Fibroblast of the aortic adventitia (primary cell): Measurements from ENCODE around the gene USP37. TPM values are rescaled to one million over a fixed set of nuclear protein-coding genes. Genes with fewer than 3 reads are reported as not detected.
"Not testable (repeated sequence)": the region's sequence is repeated elsewhere in the genome, so short reads cannot be mapped to it uniquely, and the experiment has no call there.

Source experiments
- DNase-seq: peaks from one replicate; pipeline ENCODE4 v3.0.0-alpha.2; 2010; ENCODE audit warnings: low read depth
- H3K4me3 ChIP-seq: 2 replicates; pipeline ENCODE4 v1.5.1; 2011; ENCODE audit warnings: low read depth, mild to moderate bottlenecking, control low read depth, low read length, moderate library complexity
- CTCF ChIP-seq: IDR thresholded peaks from 2 replicates; pipeline ENCODE4 v1.5.1; 2011; ENCODE audit warnings: mild to moderate bottlenecking, low read length, control low read depth, inconsistent platforms; ENCODE audit not compliant: insufficient read depth
- total RNA-seq: library from RNA; depleted of rRNA; stranded (reverse); fragments of >200 nt; gene quantifications from 2 replicates; pipeline ENCODE4 v1.2.3, GENCODE V29; 2012; ENCODE audit warnings: low replicate concordance

Gene USP37
- total RNA-seq, 1 donor, result 16.1 TPM

GRCh38 chr2:218555527-218555926, 12.6 kb downstream of the USP37 start:
- DNase-seq, result no peak
- TF ChIP-seq CTCF, result no peak
- no peak overlapping the region for H3K4me3 ChIP-seq

DNA sequence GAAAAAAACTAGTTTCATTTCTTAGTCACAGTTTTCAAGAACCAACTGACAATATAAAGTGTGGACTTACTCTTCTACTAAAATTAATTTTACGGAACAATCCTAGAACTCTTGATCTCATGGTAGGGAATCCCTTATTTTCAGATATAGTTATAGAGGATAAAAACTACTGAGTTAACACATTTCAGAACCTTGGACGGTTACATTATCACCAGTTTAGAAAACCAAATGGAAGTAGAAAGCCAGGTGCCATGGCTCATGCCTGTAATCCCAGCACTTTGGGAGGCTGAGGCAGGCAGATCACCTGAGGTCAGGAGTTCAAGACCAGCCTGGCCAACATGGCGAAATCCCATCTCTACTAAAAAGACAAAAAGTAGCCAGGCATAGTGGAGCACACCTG, 13.9 kb downstream of the USP37 start:
- not testable (repeated sequence) for H3K4me3 ChIP-seq

DNA sequence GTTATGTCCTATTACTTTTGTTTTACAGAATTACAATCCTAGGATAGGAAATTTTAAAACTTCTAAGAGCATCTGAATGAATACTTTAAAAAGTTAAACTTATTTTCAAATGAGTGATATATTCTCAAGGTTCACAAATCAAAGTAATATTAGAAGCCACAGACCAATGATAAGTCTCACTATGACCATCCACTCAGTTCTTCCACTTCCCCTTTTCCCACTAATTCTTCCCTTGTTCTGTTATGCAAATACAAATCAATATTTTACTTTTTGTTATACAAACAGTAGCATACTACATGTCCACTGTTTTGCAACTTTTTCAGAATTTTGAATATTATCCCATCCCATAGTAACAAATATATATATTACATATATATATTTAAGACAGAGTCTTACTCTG, 20.2 kb downstream of the USP37 start:
- DNase-seq, result no peak
- H3K4me3 ChIP-seq, result no peak overlapping the region
- TF ChIP-seq CTCF, result no peak

More for the DNA sequence above, 13.9 kb downstream of the USP37 start:
- not testable (repeated sequence) for DNase-seq

DNA sequence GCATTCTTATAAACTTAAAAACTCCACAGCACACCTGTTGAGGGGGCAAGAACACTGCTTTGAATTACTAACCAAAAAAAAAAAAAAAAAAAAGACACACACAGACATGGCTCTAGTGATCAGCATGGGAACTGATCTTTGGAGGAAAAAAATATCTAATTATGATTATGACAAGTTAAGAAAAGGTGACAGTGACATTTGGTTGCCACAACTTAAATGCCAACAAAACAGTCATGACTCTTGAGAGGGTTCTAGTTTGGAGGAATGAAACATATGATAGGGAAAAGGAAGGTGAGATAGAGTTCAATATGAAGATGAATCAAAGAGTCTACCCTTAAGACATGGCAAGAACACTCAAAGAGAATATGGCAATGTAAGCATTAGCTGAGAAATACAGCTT, 20.6 kb downstream of the USP37 start:
- DNase-seq, result no peak
- TF ChIP-seq CTCF, result no peak
- H3K4me3 ChIP-seq, result no peak overlapping the region

DNA sequence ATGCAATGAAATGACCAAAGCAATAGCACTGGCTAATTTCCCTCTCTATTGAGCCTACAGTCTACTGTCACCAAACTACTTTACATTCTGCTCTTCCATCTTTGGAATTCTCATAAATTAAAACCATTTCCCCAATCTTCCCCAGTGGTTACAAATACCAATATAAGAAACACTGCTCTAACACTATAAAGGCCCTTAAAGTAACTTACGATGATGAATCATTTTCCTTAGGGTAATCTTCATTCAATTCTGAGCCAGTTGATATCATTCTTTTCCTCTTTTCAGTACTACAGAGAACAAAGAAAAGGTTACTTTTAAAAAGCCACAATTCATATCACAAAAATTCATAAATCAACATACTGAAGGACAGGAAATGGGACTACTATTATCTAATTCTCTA, 22.1 kb downstream of the USP37 start:
- DNase-seq, result no peak
- TF ChIP-seq CTCF, result no peak

DNA sequence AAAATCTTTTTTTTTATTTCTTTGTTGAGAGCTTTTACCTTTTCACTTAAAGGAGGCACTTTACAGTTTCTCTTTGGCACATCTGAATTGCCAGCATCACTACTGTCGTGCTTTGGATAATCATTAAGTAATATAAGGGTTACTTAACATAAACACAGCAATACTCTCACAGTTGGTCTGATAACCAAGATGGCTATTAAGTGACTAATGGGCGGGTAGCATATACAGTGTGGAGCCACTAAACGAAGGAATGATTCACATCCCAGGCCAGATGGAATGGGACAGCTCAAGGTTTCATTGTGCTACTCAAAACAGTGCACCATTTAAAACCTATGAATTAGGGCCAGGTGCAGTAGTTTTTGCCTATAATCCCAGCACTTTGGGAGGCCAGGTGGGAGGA, 28.1 kb downstream of the USP37 start:
- no peak for DNase-seq
- no peak for TF ChIP-seq CTCF

More for the DNA sequence above, 22.1 kb downstream of the USP37 start:
- no peak overlapping the region for H3K4me3 ChIP-seq

GRCh38 chr2:218536804-218537494, 31.2 kb downstream of the USP37 start:
- H3K4me3 ChIP-seq, result no peak overlapping the region
- no peak for DNase-seq
- no peak for TF ChIP-seq CTCF

More for the DNA sequence above, 28.1 kb downstream of the USP37 start:
- no peak overlapping the region for H3K4me3 ChIP-seq
